ENCODE data around the gene SARS2.

The SARS2 gene

GRCh38 chr19:38917921-38918491 lies 12.6 kb downstream of the SARS2 start:
- no peak for DNase-seq (ENCODE audit: low read depth in 2 of 2)

DNA sequence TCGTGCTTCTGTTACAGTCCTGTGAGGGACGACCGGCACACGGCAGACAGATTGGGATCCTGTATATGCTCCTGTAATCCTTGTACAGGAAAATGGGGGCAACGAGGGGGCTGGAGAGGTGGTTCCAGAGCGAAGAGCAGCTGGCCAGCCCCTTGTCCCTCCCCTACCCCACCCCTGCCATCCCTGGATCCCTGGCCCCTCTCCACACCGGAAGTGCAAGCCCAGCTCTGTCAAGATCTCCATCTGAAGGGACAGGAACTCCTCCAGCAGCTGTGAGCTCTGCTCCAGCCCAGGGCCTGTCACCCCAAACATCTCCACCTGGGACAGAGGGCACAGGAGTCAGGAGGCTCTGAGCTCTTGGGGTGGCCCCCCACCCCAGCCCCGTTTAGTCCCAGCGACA lies 13.0 kb downstream of the SARS2 start:
- DNase-seq (ENCODE audit: low read depth in 2 of 2): no peak

DNA sequence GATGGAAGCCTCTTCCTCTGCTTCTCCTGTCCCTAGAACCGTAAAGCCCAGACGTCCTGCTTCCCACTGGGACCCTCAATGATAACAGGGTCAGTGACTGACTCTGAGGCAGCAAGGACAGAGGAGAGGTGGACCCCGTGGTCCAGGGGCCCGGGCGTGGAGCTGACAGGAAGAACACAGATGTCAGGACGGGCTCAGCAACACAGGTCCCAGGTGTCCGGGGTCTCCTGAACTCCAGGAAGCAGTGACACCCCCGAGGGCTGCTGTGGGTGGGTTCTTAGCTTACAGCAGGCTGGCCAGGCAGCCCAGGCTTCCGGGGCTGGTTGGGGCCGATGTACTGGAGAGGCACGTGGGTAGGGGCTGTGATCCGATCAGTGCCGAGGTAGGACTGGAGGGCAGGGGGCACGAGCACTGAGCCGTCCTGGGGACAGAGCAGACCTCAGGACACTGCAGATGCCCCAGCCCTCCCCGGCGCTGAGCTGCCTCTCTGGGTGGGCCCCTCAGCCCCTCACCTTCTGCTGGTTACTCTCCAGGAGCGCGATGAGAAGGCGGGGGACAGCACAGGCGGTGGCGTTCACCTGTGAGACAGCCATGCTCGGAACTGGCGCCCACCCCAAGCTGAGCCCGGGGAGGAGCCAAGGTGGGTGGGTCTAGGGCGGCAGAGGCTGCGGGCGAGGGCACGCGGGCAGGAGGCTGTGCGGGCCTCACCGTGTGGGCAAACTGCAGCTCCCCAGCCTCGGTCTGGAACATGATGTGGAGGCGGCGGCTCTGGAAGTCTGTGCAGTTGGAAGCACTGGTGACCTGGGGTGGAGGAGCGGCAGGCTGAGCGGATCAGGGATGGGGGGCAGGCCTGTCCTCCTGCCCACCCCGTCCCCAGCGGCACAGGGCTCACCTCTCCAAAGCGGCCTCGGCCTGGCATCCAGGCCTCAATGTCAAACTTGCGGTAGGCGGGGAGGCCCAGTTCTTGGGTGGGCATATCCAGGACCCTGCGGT lies 14.9 kb downstream of the SARS2 start:
- DNase-seq (ENCODE audit: low read depth in 2 of 2): no peak

DNA sequence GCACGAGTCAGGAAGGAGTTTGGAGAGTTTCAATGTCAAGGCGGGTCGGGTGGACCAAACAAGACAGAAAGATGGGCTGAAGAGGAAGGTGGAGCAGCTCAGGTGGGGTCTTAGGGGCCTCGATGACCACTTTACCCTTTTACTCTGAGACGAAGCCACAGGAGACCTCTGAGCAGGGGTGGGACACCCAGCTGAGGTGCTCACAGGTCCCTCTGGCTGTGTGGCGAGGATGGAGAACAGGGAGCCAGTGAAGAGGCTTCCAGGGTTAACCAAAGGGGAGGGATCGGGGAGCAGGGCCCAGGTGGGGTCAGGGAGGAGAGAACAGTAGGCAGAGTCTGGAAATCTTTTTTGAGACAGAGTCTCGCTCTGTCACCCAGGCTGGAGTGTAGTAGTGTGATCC lies 16.6 kb downstream of the SARS2 start:
- no peak for DNase-seq (ENCODE audit: low read depth in 2 of 2)

DNA sequence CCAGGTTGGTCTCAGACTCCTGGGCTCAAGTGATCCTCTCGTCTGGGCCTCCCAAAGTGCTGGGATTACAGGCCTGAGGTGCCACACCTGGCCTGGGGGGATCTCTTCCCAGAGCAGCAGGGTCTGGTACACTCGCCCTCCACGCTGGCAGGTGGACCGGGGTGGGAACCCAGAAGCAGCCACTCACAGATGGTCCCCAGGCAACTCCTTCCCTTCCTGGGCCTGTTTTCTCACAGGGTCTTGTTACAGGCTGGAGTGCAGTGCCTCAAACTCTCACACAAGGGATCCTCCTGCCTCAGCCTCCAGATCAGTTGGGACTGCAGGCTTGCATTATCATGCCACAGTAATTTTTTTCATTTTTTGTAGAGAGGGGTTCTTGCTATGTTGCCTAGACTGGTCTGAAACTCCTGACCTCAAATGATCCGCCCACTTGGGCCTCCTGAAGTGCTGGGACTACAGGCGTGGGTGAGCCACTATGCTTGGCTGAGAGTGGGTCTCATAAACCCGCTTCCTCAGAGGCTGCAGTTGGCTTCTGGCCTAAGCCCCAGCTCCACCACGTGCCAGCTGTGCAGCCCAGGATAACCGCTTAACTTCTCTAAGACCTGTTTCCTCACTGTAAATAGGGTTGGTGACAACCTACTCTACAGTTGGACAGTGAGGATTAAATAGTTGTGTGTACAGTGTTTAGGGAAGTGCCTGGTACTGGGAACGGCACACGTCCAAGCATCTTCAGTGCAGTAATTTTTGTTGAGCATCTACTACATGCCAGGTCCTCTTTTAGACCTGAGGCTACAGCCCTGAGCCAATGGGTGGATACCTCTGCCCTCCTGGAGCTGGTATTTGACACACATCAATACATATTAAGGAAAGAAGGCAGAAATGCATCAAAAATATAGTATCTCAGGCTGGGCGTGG lies 17.7 kb downstream of the SARS2 start:
- no peak for DNase-seq (ENCODE audit: low read depth in 2 of 2)

GRCh38 chr19:38911388-38912001 lies 19.1 kb downstream of the SARS2 start:
- DNase-seq (ENCODE audit: low read depth in 2 of 2): no peak

GRCh38 chr19:38910488-38910887 lies 20.1 kb downstream of the SARS2 start:
- no peak for DNase-seq (ENCODE audit: low read depth in 2 of 2)

- DNase-seq (ENCODE audit: low read depth in 2 of 2): no peak
Measured at GRCh38 chr19:38908911-38909310, 21.7 kb downstream of the SARS2 start.

DNA sequence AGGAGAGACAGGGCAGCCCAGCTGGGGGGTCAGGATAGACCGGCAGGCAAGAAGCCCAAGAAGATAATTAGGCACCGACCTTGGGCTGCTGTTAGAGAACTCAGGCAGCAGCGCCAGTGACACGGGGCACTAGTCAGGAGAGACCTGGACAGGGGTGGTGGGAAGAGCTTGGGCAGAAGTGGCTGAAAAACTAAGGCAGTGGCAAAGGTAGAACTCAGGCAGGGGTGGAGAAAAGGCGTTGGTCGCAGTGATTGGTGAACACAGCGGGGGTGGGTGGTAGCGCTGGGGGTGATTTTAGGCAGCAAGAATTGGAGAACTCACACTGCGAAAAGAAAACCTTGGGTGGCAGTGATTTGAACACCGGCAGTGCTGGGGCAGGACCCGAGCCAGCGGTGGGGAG lies 22.9 kb downstream of the SARS2 start:
- no peak for DNase-seq (ENCODE audit: low read depth in 2 of 2)

DNA sequence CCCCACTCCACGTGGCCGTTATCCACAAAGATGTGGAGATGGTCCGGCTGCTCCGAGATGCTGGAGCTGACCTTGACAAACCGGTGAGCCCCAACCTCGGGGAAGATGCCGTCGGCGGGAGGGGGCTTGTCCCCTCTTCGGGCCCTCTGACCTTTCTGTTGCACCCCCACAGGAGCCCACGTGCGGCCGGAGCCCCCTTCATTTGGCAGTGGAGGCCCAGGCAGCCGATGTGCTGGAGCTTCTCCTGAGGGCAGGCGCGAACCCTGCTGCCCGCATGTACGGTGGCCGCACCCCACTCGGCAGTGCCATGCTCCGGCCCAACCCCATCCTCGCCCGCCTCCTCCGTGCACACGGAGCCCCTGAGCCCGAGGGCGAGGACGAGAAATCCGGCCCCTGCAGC lies 23.3 kb downstream of the SARS2 start:
- no peak for DNase-seq (ENCODE audit: low read depth in 2 of 2)

DNA sequence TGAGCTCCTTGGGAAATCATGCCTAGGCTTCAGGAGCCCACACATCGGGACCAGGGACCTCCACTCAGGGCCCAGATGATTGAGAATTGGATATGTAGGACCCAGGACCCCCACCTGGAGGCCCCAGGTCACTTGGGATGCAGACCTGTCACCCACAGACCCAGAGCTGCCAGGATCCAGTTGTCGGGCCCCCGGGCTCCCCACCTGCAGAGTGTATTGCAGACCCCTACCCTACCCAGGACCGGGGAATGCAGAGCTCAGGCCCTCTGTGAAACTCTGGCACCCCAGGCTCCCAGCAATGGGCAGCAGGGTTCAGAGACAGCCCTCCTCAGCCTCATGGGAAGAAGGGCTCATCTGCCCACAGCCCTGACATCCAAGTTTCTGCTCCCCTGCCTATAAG lies 24.9 kb downstream of the SARS2 start:
- DNase-seq (ENCODE audit: low read depth in 2 of 2): no peak

- no peak for DNase-seq (ENCODE audit: low read depth in 2 of 2)
Measured at GRCh38 chr19:38904581-38905539, 25.7 kb downstream of the SARS2 start.

DNA sequence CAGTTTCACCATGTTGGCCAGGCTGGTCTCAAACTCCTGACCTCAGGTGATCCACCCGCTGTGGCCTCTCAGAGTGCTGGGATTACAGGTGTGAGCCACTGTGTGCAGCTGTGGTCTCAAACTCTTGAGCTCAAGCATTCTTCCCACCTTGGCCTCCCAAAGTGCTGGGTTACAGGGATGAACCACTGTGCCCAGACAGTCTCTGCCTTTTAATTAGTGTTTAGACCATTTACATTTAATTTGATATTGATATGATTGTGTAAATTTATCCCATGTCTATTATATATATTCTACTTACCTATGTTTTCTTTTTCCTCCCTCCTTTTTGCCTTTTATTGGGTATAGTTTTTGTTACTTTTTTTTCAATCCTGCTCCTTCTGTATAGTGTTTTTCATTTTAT lies 28.9 kb downstream of the SARS2 start:
- DNase-seq (ENCODE audit: low read depth in 2 of 2): no peak

DNA sequence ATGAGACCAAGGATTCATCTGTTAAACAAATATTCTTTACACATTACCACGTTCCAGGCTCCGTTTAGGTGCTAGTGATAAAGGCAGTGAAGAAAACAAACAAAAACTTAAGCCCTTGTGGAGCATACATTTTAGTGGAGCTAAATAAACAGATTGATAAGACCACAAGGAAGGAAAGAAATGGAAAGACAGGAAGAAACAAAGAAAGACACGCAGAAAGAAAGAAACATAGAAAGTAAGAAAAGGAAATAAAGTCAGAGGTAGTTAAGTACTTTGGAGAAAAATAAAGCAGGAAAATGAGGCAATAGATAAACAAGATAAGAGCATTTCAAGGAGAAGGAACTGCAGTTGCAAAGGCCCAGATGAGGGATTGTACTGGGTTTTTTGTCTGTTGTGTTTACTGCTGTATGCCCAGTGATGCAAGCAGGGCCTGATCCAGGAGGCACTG lies 29.8 kb downstream of the SARS2 start:
- DNase-seq (ENCODE audit: low read depth in 2 of 2): no peak

GRCh38 chr19:38900202-38900629 lies 30.3 kb downstream of the SARS2 start:
- no peak for DNase-seq (ENCODE audit: low read depth in 2 of 2)

- peak; percentile 99 to 100 for DNase-seq (ENCODE audit: low read depth in 2 of 2)
Measured at GRCh38 chr19:38899447-38900201, 30.9 kb downstream of the SARS2 start, which contains the start of the genes NFKBIB and SIRT2. NFKBIB (plus strand) TSS chr19:38899969; CDS start chr19:38900033, 64 bp downstream. SIRT2 (minus strand) TSS chr19:38899618; CDS start chr19:38899521, 97 bp downstream.

DNA sequence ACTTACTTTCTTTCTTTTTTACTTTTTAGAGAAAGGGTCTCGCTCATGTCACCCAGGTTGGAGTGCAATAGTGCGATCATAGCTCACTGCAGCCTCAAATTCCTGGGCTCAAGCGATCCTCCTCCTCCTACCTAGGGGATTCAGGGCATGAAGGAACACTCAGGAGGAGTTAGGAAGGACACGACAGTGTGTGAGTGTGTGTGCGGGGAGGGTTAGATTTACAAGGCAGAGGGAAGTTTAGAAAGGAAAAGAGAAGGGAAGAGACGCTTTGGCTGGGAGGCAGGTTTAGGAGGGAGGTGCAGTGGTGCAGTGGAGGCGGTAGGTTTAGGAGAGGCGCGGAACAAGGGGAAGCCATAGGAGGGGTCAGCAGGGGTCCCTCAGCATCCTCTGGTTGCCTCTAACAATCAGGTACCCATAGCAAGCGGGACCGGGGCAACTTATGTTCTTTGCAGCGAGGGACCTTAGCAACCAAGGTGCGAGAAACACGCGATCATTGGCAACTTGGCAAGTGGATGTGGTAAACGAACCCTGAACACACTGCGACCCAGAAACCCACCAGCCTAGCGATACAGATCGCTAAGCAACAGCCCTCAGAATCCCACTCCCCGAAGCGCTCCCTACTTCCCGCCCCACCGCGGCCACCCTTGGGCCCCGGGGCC lies 31.6 kb downstream of the SARS2 start:
- no peak for DNase-seq (ENCODE audit: low read depth in 2 of 2)

DNA sequence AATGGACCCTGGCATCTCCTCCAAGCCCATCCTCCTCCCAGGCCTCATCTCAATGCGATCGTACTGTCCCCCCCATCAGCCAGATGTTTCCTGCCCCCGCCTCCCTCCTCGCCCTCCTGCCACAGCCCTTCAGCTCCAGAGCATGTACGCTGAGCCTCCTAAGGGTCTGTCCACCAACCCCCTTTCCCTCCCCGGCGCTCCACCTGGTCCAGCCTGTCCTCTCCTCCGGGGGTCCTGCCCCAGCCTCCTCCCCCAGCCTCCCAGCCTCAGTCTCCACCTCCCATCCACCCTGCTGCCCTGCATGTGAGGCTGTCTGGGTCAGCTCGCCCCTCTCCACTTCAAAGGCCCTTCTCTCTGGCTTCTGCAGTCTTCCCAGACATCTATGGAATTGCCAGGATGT lies 35.6 kb downstream of the SARS2 start:
- DNase-seq (ENCODE audit: low read depth in 2 of 2): no peak

GRCh38 chr19:38893341-38893771 lies 37.2 kb downstream of the SARS2 start:
- no peak for DNase-seq (ENCODE audit: low read depth in 2 of 2)
